ENCODE results near the gene MED25.

GRCh38 chr19:49807058-49807903 is 10.8 kb upstream of the MED25 start:
- TF ChIP-seq TAF1 (IDR thresholded peaks at IDR 0.05; ENCODE audit: low read depth, low read length): no peak
- no peak for TF ChIP-seq POLR2A (IDR thresholded peaks at IDR 0.05; ENCODE audit: low read depth, low read length)
- TF ChIP-seq POLR2AphosphoS5 (IDR thresholded peaks at IDR 0.05; ENCODE audit: low read depth, low read length): no peak
- no peak for TF ChIP-seq POU2F2 (IDR thresholded peaks at IDR 0.05; ENCODE audit: low read depth, low read length)
